Kidney (tissue), 14 donors: ENCODE measurements around the gene PRKACA. TPM values are rescaled to one million over a fixed set of nuclear protein-coding genes. Genes with fewer than 3 reads are reported as not detected.

ENCODE experiments used
- DNase-seq, 5 donors: peaks; one replicate each; pipeline ENCODE4 v3.0.0-alpha.2; 2013 to 2020
- FAIRE-seq: peaks from 2 replicates; lab custom pipeline; 2012; peaks lifted over from hg19 to GRCh38; lab: Jason Lieb, UNC
- H3K27ac ChIP-seq, 2 donors: one replicate each; pipeline ENCODE4 v1.7.0; 2013; ENCODE audit warnings: low read depth in 2 of 2, low read length in 2 of 2, inconsistent platforms in 1 of 2
- H3K27me3 ChIP-seq: one replicate; pipeline ENCODE4 v1.7.1; 2013; ENCODE audit warnings: low read length, inconsistent platforms; ENCODE audit not compliant: control insufficient read depth, insufficient read depth
- H3K36me3 ChIP-seq, 3 donors: one replicate each; pipeline versions ENCODE4 v1.7.0 to v1.7.1; 2013; ENCODE audit warnings: low read length in 3 of 3, control low read depth in 1 of 3, inconsistent platforms in 1 of 3; ENCODE audit not compliant: insufficient read depth in 3 of 3, control insufficient read depth in 2 of 3
- H3K4me1 ChIP-seq, 3 donors: one replicate each; pipeline versions ENCODE4 v1.7.0 to v1.7.1; 2013; ENCODE audit warnings: low read length in 3 of 3, inconsistent platforms in 1 of 3, low read depth in 1 of 3; ENCODE audit not compliant: control insufficient read depth in 2 of 3, insufficient read depth in 2 of 3
- H3K4me3 ChIP-seq, 3 donors: one replicate each; pipeline versions ENCODE4 v1.7.0 to v1.8.1; 2013; ENCODE audit warnings: low read length in 3 of 3, control low read depth in 1 of 3, inconsistent platforms in 1 of 3
- H3K9ac ChIP-seq, 3 donors: one replicate each; pipeline versions ENCODE4 v1.7.0 to v1.7.1; 2013; ENCODE audit warnings: low read length in 3 of 3, control low read depth in 1 of 3, inconsistent platforms in 1 of 3
- H3K9me3 ChIP-seq, 3 donors: one replicate each; pipeline versions ENCODE4 v1.7.0 to v1.7.1; 2013; ENCODE audit warnings: low read length in 3 of 3, control low read depth in 1 of 3, inconsistent platforms in 1 of 3; ENCODE audit not compliant: control insufficient read depth in 2 of 3, insufficient read depth in 1 of 3
- CTCF ChIP-seq: IDR thresholded peaks from 3 replicates; pipeline ENCODE4 v1.5.1; 2012; ENCODE audit warnings: mild to moderate bottlenecking, moderate library complexity, borderline replicate concordance; ENCODE audit not compliant: insufficient read depth; ENCODE audit errors: extremely low read depth
- intact Hi-C: fragments of 100-400 bp; cut with DNase I; formaldehyde crosslinking; loops from one replicate; pipeline ENCODE4 v1.11.1; 2022
- polyA plus RNA-seq: library from polyadenylated mRNA; stranded (reverse); fragments of 350-450 nt; fragmentation: Illumina TruSeq; extraction: RNeasy Lipid Tissue Mini Kit (QIAGEN cat#74804); gene quantifications from one replicate; pipeline ENCODE4 v1.2.3, GENCODE V29; 2014; ENCODE audit warnings: low read depth, low replicate concordance; ENCODE audit not compliant: insufficient read depth
- total RNA-seq: library from RNA; stranded (reverse); fragmentation: NEBNext Ultra II Directional; extraction: Animal tissue kit (Norgen Biotek cat#: 25700); gene quantifications from one replicate; pipeline ENCODE4 v1.2.1, GENCODE V29; 2021
- donor health status: control.
- donor health status: control.
- donor health status: control.
- donor health status: control.
- donor health status: control.
- donor health status: DM: yes; HTN: yes; CAD: no.
- donor health status: Normal renal cell carcinoma (clear cell type).

The PRKACA gene
- total and polyA plus RNA-seq, 2 donors from 2014 or later = 51.4 to 92.3 TPM

DNA sequence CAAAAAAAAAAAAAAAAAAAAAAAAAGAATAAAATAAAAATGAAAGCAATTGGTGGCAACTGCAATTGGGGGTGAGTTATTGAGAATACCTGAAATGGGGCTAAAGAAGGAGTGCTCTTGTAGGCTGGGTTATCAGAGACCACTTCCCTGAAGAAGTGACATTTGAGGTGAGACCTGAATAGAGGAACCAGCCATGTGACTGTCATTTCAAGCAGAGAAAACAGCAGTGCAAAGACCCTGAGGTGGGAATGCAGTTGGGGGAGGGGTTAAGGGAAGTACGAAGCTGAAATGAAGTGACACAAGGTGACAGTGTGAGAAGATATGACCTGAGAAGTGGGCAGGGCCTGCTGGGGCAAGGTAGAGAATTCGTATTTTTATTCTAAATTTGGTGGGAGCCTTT is 51.4 kb downstream of the PRKACA start:
- intact Hi-C loops = no loop called here
- H3K36me3 ChIP-seq = no peaks in the 10 kb centered on the region
- H3K27ac ChIP-seq = no peak overlapping the region
- no peak for TF ChIP-seq CTCF
- H3K4me1 ChIP-seq = peaks cover 0 to 2% (median 0%) of the 10 kb centered on the region in 3 donors
- no peaks in the 10 kb centered on the region for H3K27me3 ChIP-seq
- FAIRE-seq = no peak
- H3K4me3 ChIP-seq = no peak overlapping the region
- H3K9me3 ChIP-seq = no peaks in the 10 kb centered on the region
- DNase-seq = no peak
- H3K9ac ChIP-seq = no peak overlapping the region

- TF ChIP-seq CTCF = no peak
- intact Hi-C loops = no loop called here
- H3K9ac ChIP-seq = no peak overlapping the region
- H3K4me3 ChIP-seq = no peak overlapping the region
- DNase-seq (no peak), FAIRE-seq (no peak)
- H3K36me3 ChIP-seq = no peaks in the 10 kb centered on the region
- no peaks in the 10 kb centered on the region for H3K27me3 ChIP-seq
- H3K9me3 ChIP-seq = no peaks in the 10 kb centered on the region
- peaks cover 0 to 14% (median 7%) of the 10 kb centered on the region in 3 donors for H3K4me1 ChIP-seq
- H3K27ac ChIP-seq = no peak overlapping the region
Observed at GRCh38 chr19:14063105-14063504, 54.5 kb downstream of the PRKACA start.

DNA sequence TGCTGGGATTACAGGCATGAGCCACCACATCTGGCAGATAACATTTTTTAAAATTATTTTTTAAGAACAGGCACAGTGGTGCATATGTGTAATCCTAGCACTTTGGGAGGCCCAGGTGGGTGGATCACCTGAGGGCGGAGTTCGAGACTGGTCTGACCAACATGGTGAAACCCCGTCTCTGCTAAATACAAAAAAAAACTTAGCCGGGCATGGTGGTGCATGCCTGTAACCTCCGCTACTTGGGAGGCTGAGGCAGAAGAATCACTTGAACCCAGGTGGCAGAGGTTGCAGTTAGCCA is 55.1 kb downstream of the PRKACA start:
- Histone ChIP-seq H3K4me1 (peaks cover 0 to 14% (median 11%) of the 10 kb centered on the region in 3 donors), H3K9ac (no peak overlapping the region), H3K4me3 (peak overlapping the region in 2 of 3 donors; percentile 24 to 68), H3K27me3 (no peaks in the 10 kb centered on the region), H3K9me3 (no peaks in the 10 kb centered on the region), H3K27ac (peak overlapping the region in 1 of 2 donors; percentile 9), H3K36me3 (no peaks in the 10 kb centered on the region)
- FAIRE-seq (no peak), DNase-seq (no peak)
- intact Hi-C loops = no loop called here
- TF ChIP-seq CTCF = no peak
